Natural killer cell treated with Interleukin-12 subunit alpha and Interleukin-12 subunit beta and Interleukin-15 and Interleukin-18, amount 100 ng/mL, for 72 hours (primary cell): ENCODE results near the gene TMEM208. TPM values are rescaled to one million over a fixed set of nuclear protein-coding genes. Genes with fewer than 3 reads are reported as not detected.
A peak's percentile ranks its signal among the peaks of the same experiment; 100 is the strongest.

Source experiments
- ATAC-seq, 2 donors: fragments of 150-1000 bp; cut with Tn5 transposase in 1 of 2; sonication (Bioruptor Pico), chemical (Tn5 transposase) in 1 of 2; 2 replicates each; pipeline ENCODE4 v1.10.0; 2021
- DNase-seq: peaks from one replicate; pipeline ENCODE4 v3.0.0; 2022; ENCODE audit warnings: low spot score
- H3K27ac Mint-ChIP-seq, 2 donors: 1 replicate in 1 of 2; 2 replicates in 1 of 2; pipeline ENCODE4 v1.8.0; 2022; ENCODE audit warnings: mixed read lengths in 2 of 2, mild to moderate bottlenecking in 1 of 2, moderate library complexity in 1 of 2
- H3K27me3 Mint-ChIP-seq, 2 donors: 1 replicate in 1 of 2; 2 replicates in 1 of 2; pipeline ENCODE4 v1.8.0; 2022; ENCODE audit warnings: mixed read lengths in 2 of 2
- H3K36me3 Mint-ChIP-seq: one replicate; pipeline ENCODE4 v1.8.0; 2022; ENCODE audit warnings: mixed read lengths
- H3K4me1 Mint-ChIP-seq, 2 donors: 1 replicate in 1 of 2; 2 replicates in 1 of 2; pipeline ENCODE4 v1.8.0; 2022; ENCODE audit warnings: low read depth in 2 of 2, mixed read lengths in 2 of 2, mild to moderate bottlenecking in 1 of 2
- H3K4me3 Mint-ChIP-seq: one replicate; pipeline ENCODE4 v1.8.0; 2022; ENCODE audit warnings: mixed read lengths
- H3K9me3 Mint-ChIP-seq: 2 replicates; pipeline ENCODE4 v1.8.0; 2022; ENCODE audit warnings: mixed read lengths
- total RNA-seq, 2 donors: library from RNA; stranded (reverse); gene quantifications; one replicate each; pipeline ENCODE4 v1.2.3, GENCODE V29; 2022

Gene TMEM208
- total RNA-seq, 2 donors from 2014 or later, result 55.1 to 56.1 TPM

DNA sequence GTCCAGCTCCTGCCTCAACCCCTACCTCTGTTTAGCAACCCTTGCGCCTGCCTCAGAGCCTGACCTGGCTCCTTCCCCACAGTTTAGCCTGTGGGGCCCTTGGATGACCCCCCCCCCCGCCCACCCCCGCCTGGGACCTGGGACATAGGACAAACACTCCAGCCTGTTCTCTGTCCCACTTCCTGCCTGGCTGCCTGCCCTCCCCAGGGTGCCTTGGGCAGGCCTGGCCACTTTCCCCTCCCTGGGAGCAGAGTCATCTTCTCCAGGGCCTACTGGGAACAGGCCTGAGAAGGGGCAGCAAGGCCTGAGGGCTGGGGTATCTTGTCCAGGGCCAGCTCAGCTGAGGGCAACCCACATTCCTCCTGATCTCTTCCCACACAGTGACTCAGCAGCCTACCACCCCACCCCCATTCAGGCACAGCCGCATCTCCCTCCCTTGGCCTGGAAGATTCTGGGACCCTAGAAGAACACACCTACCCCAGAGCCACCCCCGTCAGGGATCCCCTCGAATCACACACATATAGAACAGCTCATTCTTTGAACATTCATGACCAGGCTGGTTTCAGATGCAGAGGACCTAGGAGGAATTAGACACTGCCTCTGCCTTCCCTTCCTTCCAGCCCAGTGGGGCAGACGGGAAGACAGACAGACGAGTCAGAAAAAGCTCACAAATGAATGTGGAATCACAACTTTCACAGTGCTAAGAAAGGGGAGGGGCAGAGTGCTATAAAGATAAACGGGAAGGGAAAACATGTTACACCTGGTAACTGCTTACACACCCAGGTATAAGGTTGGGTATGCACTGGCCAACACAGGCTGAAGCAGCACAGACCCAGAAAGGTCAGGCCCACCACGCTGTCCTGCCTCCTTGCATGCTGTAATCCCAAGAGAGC is 14.3 kb downstream of the TMEM208 start:
- no peaks in the 10 kb centered on the region for H3K27me3 Mint-ChIP-seq
- DNase-seq (no peak), ATAC-seq (no peak)
- peak overlapping the region; percentile 28 for H3K4me3 Mint-ChIP-seq
- peaks cover 2% of the 10 kb centered on the region for H3K36me3 Mint-ChIP-seq
- H3K9me3 Mint-ChIP-seq, result no peaks in the 10 kb centered on the region
- H3K27ac Mint-ChIP-seq, result peak overlapping the region; percentile 88 to 95
- peaks cover 41 to 48% of the 10 kb centered on the region in 2 donors for H3K4me1 Mint-ChIP-seq

DNA sequence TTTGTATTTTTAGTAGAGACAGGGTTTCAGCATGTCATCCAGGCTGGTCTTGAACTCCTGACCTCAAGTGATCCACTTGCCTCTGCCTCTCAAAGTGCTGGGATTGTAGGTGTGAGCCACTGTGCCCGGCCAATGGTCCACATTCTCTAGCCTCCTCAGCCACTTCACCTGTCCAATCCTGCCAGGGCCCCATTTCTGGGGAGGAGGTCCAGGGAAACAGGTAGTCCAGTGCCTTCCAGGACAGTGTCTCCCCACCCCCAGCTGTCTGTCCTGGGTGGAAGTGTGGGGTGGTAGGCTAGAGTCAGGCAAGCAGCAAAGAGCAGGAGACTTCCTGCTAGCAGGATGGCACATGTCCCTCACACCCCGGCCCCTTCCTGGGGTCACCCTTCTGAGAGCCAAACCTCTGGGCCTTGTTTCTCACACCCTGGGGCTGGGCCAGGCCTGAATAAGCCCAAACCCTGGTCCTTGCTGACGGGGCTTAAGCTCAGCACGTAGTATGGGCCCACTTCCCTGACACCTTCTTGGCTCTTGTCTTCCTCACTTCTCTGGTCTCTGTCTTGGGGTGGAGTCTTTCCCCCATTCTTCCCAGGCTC is 15.3 kb downstream of the TMEM208 start:
- DNase-seq (no peak), ATAC-seq (no peak)
- peak overlapping the region; percentile 69 for H3K4me3 Mint-ChIP-seq
- no peaks in the 10 kb centered on the region for H3K36me3 Mint-ChIP-seq
- H3K9me3 Mint-ChIP-seq, result no peaks in the 10 kb centered on the region
- no peaks in the 10 kb centered on the region for H3K27me3 Mint-ChIP-seq
- H3K4me1 Mint-ChIP-seq, result peaks cover 39 to 45% of the 10 kb centered on the region in 2 donors
- H3K27ac Mint-ChIP-seq, result peak overlapping the region; percentile 95 to 99

DNA sequence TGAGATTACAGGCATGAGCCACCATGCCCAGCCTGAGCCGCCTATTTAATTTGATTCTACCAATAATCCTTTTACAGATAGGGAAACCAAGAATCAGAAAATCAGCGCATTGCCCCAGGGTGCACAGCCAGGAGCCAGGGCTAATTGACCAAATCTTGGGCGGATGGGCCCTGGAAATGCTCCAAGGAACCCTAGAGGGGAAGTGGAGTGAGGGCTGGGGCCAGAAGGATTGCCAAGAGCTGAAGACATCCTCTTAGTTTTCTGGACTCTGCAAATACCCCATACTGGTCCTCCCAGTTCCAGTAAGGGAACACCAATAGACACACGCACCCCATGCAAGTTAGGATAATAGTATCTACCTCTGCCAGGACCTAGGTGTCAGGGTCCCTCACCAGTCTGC is 16.6 kb downstream of the TMEM208 start:
- Mint-ChIP-seq H3K27me3 (no peaks in the 10 kb centered on the region), H3K4me3 (peak overlapping the region; percentile 99), H3K27ac (peak overlapping the region; percentile 95 to 99), H3K4me1 (peaks cover 50 to 51% of the 10 kb centered on the region in 2 donors), H3K9me3 (no peaks in the 10 kb centered on the region), H3K36me3 (no peaks in the 10 kb centered on the region)
- DNase-seq, result no peak
- no peak for ATAC-seq

DNA sequence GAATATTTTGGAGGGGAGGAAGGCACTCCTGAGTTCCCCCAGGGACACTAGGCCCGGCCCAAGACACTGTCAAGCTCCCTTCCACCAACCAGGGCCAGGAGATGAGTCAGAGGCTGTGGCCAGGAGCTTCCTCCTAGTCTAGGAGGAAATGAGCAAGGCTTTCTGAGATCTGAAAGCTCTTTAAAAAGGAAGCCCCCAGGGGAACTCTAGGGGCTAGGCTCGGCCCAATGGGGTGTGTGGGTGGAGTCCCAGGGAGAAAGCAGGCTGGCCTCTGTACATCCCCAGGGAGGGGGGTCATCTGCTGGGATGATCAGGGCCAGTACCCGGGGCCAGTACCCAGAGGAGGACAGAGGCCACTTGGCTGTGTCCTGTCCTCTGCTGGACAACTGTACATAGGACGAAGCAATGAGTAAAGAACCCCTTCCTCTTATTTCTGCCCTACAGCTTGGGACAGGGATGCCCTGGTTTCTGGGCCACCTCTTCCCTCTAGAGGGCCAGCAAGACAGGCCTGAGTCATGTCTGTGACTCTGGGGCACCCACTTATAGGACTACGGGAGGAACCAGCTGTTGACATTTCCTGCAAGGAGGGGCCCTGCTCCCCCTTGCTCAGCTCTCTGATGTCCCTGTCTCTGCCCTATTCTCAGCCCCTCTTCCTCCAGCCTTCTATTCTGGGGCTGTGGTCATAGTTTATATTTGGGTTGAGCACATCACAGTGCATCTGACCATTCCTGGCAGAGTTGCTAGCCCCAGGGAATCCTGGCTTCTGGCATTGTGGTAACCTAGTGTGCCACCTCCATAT is 17.7 kb downstream of the TMEM208 start:
- no peaks in the 10 kb centered on the region for H3K36me3 Mint-ChIP-seq
- peak overlapping the region; percentile 95 to 99 for H3K27ac Mint-ChIP-seq
- peaks cover 3 to 4% of the 10 kb centered on the region in 2 donors for H3K27me3 Mint-ChIP-seq
- peak overlapping the region; percentile 99 for H3K4me3 Mint-ChIP-seq
- H3K4me1 Mint-ChIP-seq, result peaks cover 52% of the 10 kb centered on the region in 2 donors
- DNase-seq (peak; percentile 94), ATAC-seq (peak; percentile 77 to 79)
- H3K9me3 Mint-ChIP-seq, result no peaks in the 10 kb centered on the region

DNA sequence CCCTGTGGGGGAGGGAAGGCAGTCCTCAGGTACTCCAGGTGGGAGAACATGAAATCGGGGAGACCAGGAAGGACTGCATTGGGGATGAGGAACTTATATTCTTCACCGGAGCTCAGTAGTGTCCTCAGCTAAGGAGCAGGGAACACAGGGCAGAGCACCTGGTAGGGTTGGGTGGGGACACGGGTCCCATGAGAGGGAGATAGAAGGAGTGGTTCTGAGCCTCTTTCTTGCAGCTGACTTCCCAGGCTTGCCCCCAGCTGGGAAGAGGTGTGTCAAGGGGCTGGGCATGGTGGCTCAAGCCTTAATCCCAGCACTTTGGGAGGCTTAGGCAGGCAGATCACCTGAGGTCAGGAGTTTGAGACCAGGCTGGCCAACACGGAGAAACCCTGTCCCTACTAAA is 18.3 kb downstream of the TMEM208 start:
- Mint-ChIP-seq H3K27me3 (peaks cover 9 to 10% of the 10 kb centered on the region in 2 donors), H3K36me3 (no peaks in the 10 kb centered on the region), H3K9me3 (no peaks in the 10 kb centered on the region), H3K27ac (peak overlapping the region; percentile 95 to 99), H3K4me1 (peaks cover 51 to 53% of the 10 kb centered on the region in 2 donors), H3K4me3 (peak overlapping the region; percentile 99)
- ATAC-seq (no peak), DNase-seq (no peak)

DNA sequence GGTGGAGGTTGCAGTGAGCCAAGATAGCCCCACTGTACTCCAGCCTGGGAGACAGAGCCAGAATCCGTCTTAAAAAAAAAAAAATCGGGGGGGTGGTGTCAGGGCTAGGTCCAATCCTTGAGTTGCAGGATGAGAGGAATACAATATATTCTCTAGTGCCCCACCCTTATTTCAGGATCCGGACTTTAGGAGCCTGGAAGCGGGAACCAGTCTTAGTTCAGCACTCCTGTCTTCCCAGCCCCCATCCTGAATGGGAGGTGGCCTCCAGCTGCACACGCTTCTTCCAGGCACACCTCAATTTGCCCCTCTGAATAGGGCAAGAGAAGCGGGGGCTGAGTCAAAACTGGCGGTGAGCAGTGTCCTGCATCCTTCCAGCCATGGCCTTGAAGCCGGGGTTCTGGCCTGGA is 18.7 kb downstream of the TMEM208 start:
- ATAC-seq (no peak), DNase-seq (no peak)
- Mint-ChIP-seq H3K36me3 (no peaks in the 10 kb centered on the region), H3K27ac (peak overlapping the region; percentile 95 to 99), H3K4me3 (peak overlapping the region; percentile 99), H3K9me3 (no peaks in the 10 kb centered on the region), H3K27me3 (peaks cover 12 to 14% of the 10 kb centered on the region in 2 donors), H3K4me1 (peaks cover 51 to 53% of the 10 kb centered on the region in 2 donors)

DNA sequence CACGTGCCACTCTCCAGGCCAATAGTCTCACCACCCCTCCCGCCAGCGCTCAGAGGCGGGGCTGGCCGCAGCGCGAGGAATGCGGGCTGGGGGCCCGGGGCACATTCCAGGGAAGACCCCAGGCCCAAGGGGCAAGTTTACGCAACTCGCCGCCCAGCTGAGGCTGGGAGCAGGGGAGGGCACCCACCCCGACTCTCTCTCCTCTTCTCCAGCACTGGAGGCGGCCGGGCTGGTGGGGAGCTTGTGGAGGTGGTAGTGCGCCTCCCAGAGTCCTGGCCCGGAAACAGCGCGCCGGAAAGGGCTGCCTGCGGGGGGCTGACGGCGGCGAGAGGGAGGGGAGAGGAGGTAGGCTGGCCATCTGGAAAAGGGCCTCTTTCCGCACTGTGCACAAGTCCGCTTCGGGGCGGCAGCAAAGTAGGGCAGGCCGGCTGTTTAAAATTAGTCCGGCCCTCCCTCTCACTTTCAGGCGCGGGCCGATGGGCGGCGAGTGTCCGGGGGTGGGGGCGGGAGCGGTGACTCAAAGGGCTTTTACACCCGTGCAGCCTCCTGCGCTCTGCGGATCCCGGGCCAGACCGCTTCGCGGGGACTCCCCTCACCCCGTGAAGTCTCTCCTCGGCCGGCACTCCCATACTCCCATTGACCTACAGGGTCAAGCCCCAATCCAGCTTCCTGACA is 19.3 kb downstream of the TMEM208 start:
- no peaks in the 10 kb centered on the region for H3K9me3 Mint-ChIP-seq
- H3K27ac Mint-ChIP-seq, result peak overlapping the region; percentile 95 to 96
- peak; percentile 89 for DNase-seq
- peak overlapping the region; percentile 99 for H3K4me3 Mint-ChIP-seq
- H3K36me3 Mint-ChIP-seq, result no peaks in the 10 kb centered on the region
- peaks cover 12 to 14% of the 10 kb centered on the region in 2 donors for H3K27me3 Mint-ChIP-seq
- peaks cover 50 to 52% of the 10 kb centered on the region in 2 donors for H3K4me1 Mint-ChIP-seq
- ATAC-seq, result peak; percentile 37 to 68

DNA sequence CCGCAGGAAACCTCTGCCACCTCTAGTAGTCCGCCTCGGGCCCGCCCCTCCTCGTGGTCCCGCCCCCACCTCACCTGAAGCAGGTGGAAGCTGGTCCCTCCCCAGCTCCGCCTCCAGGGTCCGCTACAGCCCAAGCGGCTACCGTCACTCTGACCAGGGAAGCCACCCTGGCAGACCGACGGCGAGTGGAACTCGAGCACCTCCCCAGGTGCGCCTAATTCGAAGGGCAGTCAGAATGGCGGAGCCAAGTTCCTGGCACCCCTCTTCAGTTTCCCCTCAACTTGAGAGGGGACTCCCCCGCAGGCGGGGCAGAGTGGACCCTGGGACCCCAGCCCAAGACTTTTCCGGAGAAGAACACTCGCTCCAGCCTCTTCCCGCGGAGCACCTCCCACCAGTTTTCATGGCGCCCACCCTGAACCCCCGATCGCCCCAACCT is 19.8 kb downstream of the TMEM208 start:
- Mint-ChIP-seq H3K27me3 (peaks cover 12 to 14% of the 10 kb centered on the region in 2 donors), H3K4me1 (peaks cover 45 to 47% of the 10 kb centered on the region in 2 donors), H3K9me3 (no peaks in the 10 kb centered on the region), H3K36me3 (no peaks in the 10 kb centered on the region), H3K27ac (peak overlapping the region; percentile 95 to 96), H3K4me3 (peak overlapping the region; percentile 99)
- DNase-seq (no peak), ATAC-seq (peak; percentile 0 to 8)

DNA sequence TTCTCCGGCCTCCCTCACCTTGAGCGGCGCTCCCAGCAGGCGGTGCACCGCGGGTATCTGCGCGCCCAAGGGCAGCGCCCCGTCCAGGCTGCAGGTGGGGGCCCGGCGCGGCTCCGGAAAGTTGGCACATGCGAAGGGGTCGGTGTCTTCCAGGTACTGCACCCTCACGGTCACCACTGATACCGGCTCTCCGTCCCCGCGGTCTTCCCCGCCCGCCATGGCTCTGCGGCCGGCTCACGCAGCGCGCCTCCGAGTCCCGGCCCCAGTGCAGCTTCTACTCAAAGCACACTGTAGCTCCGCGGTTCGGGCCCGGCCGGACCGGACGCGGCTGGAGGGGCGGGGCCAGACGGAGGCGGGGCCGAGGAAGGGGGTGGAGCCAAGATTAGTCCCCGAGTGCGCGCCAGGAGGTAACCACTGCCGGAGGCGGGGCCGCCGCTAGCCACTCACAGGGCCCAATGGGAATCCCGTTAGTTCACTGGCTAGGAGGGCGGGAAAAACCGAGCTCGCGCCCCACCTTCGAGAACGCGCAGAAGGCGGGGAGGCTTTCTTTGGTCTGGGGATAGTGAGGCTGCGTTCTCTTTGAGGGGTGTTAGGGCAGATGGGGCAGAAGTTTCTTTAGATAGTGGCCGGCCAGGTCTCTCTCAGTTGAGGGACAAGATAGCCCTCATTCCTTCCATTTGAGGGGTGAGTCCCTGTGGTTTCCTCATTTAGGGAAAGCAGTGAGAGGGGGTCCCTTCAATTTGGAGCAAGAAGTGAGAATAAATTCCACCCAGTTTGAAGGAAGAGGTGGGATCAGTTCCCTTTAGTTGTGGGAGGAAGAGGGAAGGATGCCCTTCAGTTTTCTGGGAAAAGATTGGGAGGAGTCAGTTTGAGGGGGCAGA is 20.5 kb downstream of the TMEM208 start, which contains the start of gene FHOD1:
TSS of gene FHOD1 (minus strand) at position 290 of the 881 bp plus-strand sequence. CDS start at position 219, 71 bp downstream.
- peak within 1 kb of the TSS; percentile 99 for H3K4me3 Mint-ChIP-seq
- no peaks in the 10 kb centered on the region for H3K36me3 Mint-ChIP-seq
- no peaks in the 10 kb centered on the region for H3K9me3 Mint-ChIP-seq
- H3K4me1 Mint-ChIP-seq, result peaks cover 44 to 45% of the 10 kb centered on the region in 2 donors
- ATAC-seq (peak; percentile 82 to 86), DNase-seq (peak; percentile 99)
- H3K27me3 Mint-ChIP-seq, result peaks cover 12 to 14% of the 10 kb centered on the region in 2 donors
- H3K27ac Mint-ChIP-seq, result peak within 1 kb of the TSS; percentile 95 to 96

DNA sequence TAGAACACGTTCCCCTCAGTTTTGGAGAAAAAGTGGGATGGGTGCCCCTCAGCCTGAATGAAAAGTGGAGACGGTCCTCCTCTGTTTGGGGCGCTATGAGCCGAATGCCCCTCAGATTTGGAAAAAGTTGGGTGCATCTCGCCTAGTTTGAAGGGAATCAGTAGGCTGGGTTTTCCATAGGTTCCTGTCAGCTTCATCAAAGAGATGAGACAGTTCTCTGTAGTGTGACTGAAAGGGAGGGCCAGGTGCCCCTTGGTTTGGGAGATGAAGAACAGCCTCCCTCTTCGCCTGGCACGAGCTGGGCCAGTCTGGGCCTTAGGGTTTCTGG is 21.1 kb downstream of the TMEM208 start:
- no peak for DNase-seq
- H3K36me3 Mint-ChIP-seq, result no peaks in the 10 kb centered on the region
- H3K27me3 Mint-ChIP-seq, result peaks cover 14% of the 10 kb centered on the region in 2 donors
- peaks cover 40 to 41% of the 10 kb centered on the region in 2 donors for H3K4me1 Mint-ChIP-seq
- H3K4me3 Mint-ChIP-seq, result peak overlapping the region; percentile 99
- peak overlapping the region; percentile 95 to 96 for H3K27ac Mint-ChIP-seq
- H3K9me3 Mint-ChIP-seq, result no peaks in the 10 kb centered on the region
- ATAC-seq, result no peak

DNA sequence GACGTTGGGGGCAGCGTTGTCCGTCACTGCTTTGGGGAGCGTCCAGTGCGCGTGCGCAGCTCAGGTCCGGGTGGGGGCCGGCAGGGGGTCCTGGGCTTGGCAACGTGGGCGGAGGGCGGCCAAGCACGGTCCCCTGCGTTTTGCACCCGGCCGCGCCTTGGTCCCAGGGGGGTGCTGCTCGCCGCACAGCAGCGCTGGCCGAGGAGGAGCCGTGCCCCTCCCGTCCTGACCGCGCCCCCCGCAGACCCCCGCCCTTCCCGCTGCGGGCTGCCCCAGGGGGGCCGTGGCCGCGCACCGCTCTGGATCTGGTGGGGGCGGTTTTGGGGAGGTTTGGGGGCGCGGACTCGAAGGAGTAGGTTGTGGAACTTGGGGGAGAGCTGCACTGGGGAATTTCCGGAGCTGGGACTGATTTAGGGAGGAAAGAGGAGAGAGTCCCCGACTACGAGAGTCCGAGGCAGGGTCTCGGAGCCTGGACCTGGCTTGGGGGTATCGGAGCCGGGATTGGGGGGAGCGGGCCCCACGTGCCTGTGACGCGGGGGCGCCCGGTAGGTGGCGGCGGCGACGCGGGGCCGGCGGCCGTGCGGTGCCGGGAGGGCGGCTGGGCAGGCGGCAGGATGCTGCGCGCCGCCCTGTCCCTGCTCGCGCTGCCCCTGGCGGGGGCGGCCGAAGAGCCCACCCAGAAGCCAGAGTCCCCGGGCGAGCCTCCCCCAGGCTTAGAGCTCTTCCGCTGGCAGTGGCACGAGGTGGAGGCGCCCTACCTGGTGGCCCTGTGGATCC is 21.7 kb downstream of the TMEM208 start, which contains the start of gene SLC9A5:
TSS of gene SLC9A5 (plus strand) at position 579 of the 777 bp plus-strand sequence. CDS start at position 615, 36 bp downstream.
- DNase-seq (no peak), ATAC-seq (no peak)
- H3K27ac Mint-ChIP-seq, result peak within 1 kb of the TSS; percentile 95 to 96

More for the DNA sequence above, 21.7 kb downstream of the TMEM208 start, which contains the start of gene SLC9A5:
- peaks cover 14% of the 10 kb centered on the region in 2 donors for H3K27me3 Mint-ChIP-seq
- peak within 1 kb of the TSS; percentile 99 for H3K4me3 Mint-ChIP-seq
- H3K36me3 Mint-ChIP-seq, result no peaks in the 10 kb centered on the region
- H3K4me1 Mint-ChIP-seq, result peaks cover 36 to 37% of the 10 kb centered on the region in 2 donors
- H3K9me3 Mint-ChIP-seq, result no peaks in the 10 kb centered on the region
